HG03095 (cell line): Measurements from ENCODE around the gene PPA2.
"Not testable (repeated sequence)": the region's sequence is repeated elsewhere in the genome, so short reads cannot be mapped to it uniquely, and the experiment has no call there.

Experiments
- ATAC-seq: cut with Tn5 transposase; IDR thresholded peaks from one replicate; pipeline ENCODE4 v1.9.1; 2021; ENCODE audit warnings: moderate library complexity; ENCODE audit not compliant: unreplicated experiment

The PPA2 gene

DNA sequence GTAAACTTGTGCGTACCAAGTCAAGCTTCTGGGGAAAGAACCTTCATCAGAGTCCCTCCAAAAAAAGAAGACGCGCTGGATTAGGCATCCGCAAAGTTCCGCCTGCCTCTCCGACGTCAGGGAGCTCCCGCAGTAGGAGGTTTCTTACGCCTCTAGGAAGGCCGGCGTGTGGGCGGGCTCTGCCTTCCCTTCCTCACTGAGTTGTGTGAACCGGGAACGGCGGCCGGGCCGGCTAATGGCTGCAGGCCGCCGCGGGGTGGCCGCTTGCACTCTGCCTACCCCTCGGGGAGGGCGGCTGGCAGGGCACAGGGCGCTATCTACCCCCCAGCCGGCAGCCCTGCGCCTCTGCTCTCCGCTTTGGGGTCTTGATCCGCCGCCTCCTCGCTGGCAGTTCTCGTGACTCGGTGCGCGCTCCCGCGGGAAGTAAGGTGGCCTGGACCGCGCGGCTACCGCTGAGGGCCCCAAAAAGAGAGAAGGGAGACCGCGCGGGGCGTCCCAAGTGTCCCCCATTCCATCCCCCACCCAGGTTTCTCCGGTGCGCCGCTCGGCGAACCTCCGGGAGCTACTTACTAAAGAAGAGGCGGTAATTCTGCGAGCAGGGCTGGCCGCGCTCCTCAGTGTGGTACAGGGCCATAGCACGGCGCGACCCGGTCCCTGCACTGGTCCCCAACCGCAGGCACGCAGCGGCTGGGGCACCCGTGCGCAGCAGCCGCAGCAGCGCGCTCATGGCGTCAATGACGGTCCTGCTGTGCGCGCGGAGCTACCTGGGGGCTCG, at the start of gene PPA2:
Gene PPA2 (minus strand): TSS at position 739 of the 775 bp plus-strand sequence. CDS start 12 bp downstream, at position 727.
- peak; percentile 81 for ATAC-seq

DNA sequence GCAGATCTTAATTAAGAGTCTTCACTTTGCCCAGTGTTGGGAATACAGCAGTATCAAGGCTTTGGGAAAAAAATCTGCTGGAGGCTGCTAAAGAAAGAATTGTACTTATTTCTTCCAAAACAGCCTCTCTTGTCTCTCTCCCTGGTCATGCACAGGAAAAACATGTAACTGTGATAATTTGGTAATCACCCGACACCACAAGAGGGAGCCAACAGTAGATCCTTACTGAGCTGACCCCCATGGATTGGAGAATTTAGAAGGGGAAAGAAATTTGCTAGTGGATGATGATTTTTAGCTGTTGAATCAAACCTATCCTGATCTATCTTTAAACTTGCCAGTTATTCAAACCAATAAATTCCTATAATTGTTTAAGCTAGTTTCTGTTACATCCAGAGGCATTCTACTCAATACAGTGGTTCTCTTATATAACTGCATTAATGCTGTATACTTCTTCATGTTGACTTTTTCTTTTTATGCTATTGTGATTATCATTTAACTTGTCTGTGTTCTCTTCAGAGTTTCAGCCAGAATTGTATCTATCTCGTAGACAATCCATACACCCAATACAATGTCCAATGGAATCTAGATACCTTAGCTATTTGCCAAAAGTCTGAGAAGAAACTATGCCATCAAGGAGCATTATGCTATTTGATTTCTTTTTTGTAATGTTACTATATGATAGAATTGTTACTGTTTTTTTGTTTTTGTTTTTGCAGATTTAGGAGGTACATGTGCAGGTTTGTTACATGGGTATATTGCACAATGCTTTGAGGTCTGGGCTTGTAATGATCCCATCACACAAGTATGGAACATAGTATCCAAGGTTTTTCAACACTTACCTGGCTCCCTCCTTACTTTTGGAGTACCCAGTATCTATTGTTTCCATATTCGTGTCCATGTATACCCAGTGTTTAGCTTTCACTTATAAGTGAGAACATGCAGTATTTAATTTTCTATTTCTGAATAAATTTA, 47.2 kb upstream of the PPA2 start:
- peak; percentile 69 for ATAC-seq

DNA sequence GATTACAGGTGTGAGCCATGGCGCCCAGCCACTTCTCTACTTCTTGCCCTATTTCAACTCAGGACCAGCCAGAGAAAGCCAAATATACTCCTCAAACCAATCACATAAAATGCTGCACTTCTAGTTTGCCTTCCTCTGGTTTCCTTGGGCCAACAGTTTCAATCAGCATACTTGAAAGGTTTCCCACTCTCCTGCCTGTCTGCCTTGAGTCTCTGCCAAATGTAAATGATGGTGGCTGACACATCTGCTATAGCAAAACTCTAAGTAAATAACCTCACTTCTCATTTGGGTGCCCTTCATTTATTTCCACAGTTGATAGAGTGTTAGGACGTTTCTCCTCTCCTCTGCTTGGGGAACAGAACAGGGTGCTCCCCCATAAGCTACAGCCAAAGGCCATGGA, 36.4 kb upstream of the PPA2 start:
- ATAC-seq = no peak

DNA sequence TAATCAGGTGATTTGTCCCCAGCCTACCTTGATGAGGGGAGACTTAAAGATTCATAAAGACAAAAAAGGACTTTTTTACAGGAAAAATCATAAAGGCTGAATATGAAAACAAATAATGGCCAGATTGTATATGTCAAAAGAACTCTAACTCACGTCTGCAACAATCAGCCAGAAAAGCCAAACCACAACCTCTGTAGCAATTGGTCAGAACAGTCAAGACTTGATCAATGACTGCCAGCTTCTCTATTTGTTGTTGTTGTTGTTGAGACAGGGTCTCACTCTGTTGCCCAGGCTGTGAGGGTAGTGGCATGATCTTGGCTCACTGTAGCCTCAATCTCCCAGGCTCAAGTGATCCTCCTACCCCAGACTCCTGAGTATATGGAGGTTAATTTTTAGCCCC, 35.9 kb upstream of the PPA2 start:
- no peak for ATAC-seq

DNA sequence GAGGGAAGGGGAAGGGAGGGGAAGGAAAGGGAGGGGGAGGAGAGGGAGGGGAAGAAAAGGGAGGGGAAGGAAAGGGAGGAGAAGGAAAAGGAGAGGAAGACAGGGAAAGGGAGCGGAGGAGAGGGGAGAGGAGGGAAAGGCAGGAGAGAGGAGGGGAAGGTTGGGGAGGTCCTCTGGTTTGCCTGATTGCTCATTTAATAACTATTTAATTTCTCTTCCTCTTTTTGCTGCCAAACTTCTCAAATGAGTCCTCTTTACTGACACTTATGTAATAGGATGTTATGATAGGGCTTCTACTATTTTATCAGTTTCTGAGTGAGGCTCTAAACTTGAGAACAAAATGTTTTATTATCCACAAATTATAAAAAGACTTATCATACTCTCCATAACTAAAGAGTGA, 35.4 kb upstream of the PPA2 start:
- ATAC-seq = peak; percentile 86

DNA sequence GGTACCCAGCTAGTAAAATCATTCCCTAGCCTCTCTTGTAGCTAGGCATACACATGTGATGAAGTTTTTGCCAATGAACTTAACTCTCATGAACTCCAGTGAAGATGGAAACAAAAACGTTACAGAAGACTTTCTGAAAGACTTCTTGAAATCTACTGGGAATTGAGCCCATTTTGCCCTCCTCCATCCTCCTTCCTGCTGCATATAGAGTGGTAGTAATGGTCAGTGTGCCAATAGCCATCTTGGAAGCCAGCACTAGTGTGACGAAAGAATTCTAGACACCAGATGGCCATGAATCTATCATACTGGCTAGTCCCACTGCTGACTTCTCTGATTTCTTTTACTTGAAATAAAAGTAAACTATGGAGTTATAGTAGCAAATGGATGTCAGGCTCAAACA, 30.9 kb upstream of the PPA2 start:
- no peak for ATAC-seq

DNA sequence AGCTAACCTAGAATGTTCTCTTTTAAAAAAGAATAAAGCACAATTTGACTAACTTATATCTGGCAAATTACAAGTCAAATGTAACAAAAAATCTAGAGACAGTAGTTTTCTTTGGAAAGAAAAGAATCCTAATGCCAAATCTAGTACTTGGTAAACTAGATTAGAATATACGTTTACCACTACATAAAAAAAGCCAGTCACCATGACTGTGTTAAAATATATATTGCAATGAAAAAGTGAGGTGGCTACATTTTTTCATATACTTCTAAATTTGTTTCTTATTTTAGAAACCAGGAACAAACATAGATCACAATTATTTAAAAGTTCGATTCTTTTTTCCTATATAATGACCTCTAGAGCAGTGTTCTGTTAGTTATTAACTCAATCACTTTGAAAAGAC, 29.6 kb upstream of the PPA2 start:
- no peak for ATAC-seq

DNA sequence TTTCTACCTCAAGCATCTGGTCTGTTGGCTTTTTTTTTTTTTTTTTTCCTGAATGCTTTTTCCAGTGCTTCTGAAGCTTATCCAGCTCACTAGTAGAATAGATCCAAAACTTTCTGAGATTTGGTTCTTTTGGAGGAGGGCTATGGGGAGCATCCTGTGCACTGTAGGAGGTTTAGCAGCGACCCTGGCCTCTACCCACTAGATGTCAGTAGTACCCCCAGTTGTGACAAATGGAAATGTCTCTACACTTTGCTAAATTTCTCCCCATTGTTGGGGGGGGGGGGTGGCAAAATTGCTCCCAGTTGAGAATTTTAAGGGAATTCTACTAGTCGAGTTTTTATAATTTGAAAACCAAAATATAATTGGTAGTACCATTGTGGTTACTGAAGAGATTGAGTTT, 23.0 kb upstream of the PPA2 start:
- ATAC-seq = no peak

DNA sequence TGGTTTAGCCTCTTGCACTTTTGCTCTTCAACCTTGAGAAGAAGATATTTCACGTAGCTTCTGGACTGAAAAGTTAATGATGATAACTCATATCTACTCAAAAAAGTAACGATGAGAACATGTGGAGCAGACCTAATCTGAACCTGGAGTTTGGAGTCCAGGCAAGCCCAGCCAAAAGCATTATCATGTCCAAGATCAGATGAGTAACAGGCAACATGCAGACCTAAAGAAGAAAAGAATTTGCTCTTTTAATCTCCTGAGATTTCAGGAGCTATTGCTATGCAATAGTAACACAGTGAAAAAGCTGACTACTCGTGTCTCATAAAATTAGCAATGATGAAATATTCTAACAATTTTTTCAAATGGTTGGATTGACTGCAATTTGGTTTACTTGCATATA, 21.8 kb upstream of the PPA2 start:
- ATAC-seq = no peak

DNA sequence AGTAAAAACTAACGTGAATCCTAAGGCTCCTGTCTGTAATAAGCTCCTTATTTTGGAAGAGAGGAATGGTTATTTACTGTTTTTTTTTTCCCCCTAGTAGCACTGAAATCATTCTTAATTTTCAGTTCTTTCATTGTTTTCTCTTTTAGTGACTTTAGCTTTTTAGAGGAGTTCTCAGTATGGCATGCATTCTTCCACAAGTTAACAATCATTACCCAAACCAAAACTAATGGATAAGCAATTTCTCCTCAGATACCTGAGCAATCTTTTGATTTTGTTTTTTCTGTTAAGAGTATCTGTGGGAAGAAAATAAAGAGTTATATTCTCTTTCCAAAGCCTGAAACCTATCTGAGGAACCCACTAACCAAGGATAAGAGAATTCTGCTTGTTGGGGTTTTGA, 16.7 kb upstream of the PPA2 start:
- ATAC-seq = no peak

DNA sequence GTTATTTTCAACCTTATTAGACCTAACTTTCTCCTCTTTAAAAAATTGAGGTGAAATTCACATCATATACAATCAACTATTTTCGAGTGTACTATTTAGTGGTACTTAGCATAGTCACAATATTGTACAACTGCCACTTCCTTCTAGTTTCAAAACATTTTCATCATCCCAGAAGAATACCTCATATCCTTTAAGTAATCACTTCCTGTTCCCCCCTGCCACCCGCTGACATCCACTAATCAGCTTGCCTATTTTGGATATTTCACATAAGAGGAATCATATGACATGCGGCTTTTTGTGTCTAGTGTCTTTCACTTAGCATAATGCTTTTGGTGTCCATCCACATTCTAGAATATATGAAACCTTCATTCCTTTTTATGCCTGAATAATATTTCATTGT, 10.0 kb upstream of the PPA2 start:
- ATAC-seq = no peak

DNA sequence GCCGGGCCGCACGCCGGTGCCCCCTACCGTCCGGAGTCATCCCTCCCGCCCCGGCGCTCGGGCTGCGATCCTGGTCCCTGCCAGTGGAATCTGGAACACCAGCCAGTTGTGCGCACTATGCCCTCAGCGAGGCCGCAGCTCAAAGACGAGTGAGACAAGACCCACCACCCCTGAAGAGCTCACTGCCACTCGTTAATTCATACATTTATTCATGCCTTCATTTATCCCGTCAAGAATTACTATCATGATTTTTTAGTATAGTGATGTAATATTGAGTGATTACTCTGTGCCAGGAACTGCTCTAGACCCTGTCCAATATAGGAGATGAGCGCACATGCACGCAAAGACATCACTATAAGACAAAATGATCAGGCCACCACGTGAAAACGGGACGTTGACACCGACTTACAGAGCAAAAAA, 247 bp upstream of the PPA2 start:
- no peak for ATAC-seq

DNA sequence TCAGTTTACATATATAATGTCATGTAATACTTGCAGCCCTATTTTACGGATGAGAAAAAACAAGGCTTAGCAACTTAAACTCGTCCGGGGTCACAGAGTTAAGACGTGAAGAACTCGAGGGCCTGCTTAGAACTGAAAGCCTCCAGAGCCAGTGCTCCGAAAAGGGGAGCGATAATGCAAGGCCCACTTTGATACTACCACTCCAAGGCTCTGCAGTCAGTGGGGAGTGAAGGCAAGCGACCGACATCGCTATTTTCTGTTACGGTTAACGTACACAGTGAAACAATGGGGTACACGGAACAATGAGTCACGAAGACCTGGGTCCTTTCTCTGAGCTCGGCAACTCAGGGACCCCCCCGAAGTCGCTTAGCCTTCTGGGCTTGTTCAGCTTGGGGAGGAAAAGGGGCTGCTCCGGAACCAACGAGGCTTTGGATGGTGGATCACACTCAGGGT, 965 bp downstream of the PPA2 start:
- ATAC-seq = no peak

DNA sequence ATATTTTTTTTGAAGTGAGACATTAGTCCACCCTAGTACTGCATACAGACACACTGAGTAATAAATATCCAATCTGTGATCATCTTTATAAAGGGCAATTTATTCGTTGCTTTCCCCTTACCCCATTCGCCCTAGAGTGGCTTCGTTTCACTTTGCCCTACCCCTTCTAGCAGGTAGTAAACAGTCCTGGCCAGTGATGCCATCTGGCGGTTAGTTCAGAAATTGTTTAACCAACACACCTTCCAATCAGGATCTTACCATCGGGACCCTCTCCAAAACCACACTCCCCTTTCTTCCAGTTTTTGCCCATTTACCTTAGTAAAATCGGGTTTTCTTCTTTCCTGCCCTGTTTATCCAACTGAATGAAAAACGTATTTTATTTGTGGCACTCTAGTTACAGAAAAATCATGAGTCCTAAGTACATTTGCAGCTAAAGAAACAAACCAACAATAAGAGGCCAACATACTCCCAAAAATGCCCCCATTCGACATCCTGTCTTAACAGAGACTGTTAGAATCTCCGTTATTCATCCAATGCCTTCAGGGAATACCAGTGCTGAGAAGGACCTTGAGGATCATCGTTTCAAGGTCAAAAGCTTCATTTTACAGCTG, 2.2 kb downstream of the PPA2 start:
- ATAC-seq = peak; percentile 38

DNA sequence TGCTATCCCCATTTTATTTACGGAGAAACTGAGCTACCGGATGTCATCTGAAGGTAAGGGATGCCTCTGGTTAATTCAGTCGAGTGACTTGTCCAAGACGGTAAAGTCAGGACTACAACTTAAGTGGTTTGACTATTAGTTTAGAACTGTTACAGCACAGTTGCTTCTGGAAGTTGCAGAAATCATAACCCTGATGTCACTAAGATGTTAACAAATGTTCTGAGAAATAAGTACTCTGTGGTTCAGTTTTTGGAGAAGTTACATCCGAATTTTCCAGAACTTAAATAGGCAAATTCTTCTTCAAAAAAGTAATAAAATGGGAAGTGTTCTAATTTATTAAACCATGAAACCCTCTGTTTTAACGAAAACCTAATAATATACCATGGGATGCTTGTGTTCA, 3.1 kb downstream of the PPA2 start:
- no peak for ATAC-seq

DNA sequence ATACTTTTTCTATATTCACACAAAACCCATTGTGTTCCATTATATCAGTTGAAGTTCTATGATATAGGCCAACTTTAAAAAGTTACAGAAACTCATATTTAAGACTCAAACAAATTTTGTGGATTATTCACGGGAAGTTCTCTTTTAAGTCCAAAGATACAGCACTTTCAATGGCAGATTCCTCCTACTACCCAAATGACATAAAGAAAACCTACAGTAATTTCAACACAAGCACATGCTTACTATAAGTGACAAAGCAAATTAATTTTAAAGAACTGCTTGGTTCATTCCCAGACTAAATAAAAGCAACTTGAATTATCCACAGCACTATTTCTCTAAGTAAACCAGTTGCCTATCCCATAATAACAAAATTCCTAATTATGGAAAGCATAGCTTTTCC, 4.1 kb downstream of the PPA2 start:
- no peak for ATAC-seq

DNA sequence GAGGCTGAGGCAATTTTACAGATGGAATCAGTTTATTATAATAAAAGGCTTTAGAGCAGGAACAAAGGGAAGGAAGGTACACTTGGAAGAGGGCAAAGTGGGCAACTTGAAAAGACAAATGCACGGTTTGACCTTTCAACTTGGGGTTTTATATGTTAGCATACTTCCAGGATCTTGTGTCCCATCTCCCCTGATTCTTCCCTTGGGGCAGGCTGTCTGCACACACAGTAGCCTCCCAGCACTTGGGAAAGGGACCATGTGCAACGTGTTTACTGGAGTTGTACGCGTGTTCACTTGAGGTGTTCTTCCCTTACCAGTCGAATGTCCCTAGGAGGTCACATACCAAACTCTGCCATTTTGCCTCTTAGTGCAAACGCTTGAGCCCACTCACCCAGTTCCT, 7.3 kb downstream of the PPA2 start:
- no peak for ATAC-seq

DNA sequence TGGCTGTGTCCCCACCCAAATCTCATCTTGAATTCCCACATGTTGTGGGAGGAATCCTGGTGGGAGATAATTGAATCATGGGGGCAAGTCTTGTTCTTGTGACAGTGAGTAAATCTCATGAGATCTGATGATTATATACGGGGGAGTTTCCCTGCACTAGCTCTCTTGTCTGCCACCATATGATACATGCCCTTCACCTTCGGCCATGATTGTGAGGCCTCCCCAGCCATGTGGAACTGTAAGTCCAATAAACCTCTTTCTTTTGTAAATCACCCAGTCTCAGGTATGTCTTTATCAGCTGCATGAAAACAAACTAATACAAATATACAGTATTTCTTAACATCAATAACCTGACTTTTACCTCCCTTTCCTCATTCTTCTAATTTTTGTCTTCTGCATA, 9.3 kb downstream of the PPA2 start:
- not testable (repeated sequence) for ATAC-seq

DNA sequence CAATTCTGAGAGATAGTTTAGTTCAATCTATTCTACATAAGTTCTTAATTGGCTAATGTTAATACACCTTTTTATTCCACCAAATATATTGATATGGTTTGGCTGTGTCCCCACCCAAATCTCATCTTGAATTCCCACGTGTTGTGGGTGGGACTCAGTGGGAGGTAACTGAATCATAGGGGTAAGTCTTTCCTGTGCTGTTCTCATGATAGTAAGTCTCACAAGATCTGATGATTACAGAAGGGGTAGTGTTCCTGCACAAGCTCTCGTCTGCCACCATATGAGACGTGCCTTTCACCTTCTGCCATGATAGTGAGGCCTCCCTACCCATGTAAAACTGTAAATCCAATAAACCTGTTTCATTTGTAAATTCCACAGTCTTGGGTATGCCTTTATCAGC, 11.3 kb downstream of the PPA2 start:
- ATAC-seq = no peak

DNA sequence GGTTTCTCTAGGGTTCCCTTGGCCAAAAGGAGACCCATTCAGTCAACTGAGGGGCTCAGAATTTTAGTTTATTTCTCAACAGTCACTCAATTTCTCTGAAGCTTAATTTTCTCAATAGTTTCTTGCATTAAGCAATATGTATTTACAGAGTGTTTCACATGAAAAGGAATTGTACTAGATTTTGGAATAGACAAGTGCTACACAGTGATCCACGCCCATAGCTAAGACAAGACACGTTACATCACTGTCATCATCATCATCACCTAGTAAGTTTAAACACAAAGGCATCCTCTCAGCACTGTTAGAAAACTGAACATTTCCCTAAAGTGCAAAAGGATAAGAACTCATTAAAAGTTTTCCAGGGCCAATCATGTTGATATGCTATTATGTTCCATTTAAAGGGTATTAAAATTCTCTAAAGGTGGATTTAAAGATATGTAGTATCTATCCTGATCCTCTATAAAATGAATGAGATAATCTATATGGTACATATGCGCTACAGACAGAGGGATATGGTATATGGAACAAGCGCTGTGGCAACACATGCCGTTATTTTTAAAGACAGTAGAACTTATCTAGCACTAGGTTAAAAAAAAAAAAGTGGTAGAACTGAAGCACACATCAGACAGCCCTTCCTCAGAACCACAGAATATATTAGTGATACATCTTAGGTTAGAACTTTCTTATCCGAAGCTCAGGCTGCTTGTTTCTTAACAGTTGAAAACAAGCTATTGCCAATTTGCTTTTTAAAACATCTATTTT, 12.1 kb downstream of the PPA2 start:
- no peak for ATAC-seq

DNA sequence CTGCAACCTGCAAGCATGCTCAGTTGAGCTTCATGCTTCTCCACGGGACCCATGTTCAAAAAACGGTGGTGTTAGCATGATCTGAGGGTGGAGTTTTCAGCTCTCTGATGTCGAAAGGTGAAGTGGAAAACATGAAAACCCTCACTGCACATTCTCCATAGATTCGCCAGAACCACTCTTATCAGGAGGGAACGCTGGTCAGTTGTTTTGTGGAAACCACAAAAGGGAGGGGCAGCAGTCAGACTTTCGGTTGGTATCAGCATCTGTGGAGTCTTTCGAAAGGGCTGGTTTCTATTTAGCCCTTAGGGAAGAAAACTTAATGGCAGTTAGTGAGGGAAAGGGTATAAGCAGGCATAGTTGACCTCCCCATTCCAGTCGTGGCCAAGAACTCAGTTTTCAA, 12.6 kb downstream of the PPA2 start:
- ATAC-seq = no peak
